GM19351 (cell line): ENCODE measurements around the gene KCNIP2.

Experiments
- ATAC-seq: cut with Tn5 transposase; IDR thresholded peaks from one replicate; pipeline ENCODE4 v1.9.1; 2021; ENCODE audit warnings: mild to moderate bottlenecking, moderate library complexity; ENCODE audit not compliant: unreplicated experiment

Gene KCNIP2

GRCh38 chr10:101843032-101844021 is at the start of gene KCNIP2:
TSS of gene KCNIP2 (minus strand) at chr10:101843800. CDS start at chr10:101843568, 232 bp downstream.
- ATAC-seq = no peak

- no peak for ATAC-seq
Observed at GRCh38 chr10:101892782-101893391, 49.3 kb upstream of the KCNIP2 start.

DNA sequence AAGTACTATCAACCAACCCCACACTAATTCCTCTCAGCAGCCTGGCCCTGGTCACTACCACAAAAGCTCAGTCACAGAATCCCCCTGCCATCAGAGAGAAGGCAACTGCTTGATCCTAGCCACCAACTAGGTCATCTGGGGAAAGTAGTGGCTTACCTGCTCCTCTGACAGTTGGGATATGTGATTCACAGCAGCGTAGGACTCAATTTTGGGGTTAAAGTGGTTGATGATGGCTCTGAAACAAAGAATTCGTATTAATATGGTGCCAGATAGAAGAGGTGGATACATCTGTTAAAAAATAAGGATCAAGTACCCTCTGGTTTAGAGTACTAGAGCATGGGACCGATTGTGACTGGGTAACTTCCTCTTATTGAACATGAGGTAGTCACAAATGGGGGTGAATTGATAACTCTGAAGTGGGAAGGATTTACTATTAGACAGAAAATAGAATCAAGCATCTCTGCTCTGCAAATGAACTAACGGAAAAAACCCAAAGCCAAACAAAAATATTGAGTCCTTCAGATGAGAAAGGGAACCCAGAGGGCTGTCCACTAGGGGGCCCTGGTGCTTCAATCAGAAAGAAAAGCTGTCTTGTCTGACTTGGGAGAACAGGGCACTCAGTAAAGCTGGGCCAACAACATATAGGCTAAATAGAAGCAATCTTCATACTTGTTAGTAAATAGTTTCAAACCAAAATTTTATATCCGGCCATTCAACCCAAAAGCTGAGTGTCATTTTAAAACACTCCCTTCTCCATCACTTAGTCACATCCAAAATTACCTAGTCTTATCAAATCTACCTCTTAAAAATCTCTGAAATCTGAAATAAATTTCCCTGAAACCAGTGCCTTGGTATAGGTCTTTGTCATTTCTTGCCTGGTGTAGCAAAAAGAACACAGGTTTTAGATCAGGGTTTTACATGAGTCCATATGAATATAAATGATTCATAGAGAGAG is 45.9 kb upstream of the KCNIP2 start:
- peak; percentile 49 for ATAC-seq

- ATAC-seq = no peak
Observed at GRCh38 chr10:101888251-101888949, 44.8 kb upstream of the KCNIP2 start.

DNA sequence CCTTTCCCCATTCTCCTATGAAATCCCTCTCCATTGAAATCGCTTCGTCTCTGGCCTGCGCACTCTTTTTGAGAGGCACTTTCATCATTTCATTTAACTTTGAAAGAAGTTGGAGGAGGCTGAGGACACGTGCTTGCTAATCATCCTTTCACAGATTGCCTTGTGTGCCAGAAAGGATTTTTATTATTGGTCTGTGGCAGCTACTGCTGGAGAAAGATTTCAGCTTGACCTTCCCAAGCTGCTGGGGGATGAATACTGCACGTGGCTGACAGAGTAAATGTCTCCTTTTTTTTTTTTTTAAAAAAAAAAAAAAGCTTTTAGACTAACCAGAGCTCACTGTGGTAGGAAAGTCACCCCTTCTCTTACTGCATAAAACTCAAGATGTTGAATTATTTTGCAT is 44.2 kb upstream of the KCNIP2 start:
- ATAC-seq = no peak

GRCh38 chr10:101886521-101887312 is 43.1 kb upstream of the KCNIP2 start:
- no peak for ATAC-seq

- ATAC-seq = no peak
Observed at GRCh38 chr10:101881036-101881774, 37.6 kb upstream of the KCNIP2 start.

- ATAC-seq = no peak
Observed at GRCh38 chr10:101880232-101880573, 36.6 kb upstream of the KCNIP2 start.

- no peak for ATAC-seq
Observed at GRCh38 chr10:101879456-101880231, 36.0 kb upstream of the KCNIP2 start.

GRCh38 chr10:101878869-101879268 is 35.3 kb upstream of the KCNIP2 start:
- no peak for ATAC-seq

DNA sequence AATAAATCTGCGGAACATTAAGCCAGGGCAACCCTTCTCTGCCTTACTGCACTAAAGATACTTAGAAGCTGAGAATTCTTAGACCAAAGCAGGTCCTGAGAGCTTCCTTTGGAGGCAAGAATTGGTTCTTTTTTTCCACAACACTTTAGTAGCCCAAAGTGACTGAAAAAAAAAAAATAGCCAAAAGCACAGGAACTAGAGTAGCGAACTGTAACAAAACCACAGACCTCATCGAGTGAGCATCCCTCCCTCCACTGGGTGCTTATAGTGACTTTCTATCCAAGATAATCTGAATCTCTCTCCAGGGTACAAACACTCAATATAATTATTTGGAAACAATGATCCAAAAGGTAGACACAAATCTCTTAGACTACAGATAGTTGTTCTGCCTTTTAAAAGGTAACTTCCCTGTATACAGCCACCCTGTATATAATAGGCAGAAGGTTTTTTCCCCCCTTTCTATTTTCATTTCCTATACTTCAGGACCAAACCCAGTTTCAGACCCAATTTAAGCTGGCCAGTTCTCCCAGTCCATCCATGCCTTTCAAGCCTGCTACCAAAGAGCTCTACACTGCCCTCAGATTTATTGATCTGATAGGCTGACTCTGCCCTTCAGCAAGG is 31.6 kb upstream of the KCNIP2 start:
- ATAC-seq = no peak

DNA sequence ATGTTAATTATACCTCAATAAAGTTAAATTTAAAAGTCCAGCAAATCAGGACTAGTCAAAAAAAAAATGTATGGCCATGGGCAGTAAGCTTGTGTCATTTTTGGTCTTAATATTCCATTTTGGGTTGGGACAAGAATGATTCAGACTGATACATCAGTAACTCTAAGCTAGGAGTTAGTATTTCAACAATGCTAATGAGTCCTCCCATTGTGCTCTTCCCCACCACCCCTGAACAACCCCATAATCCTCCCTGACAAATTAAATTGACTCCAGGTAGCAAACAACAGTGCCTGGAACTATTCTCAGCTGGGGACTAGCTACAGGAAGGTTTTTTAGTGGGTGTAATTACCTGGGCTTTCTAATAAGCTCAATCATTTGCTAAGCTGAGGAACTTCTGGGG is 30.7 kb upstream of the KCNIP2 start:
- no peak for ATAC-seq

- ATAC-seq = no peak
Observed at GRCh38 chr10:101867931-101868330, 24.3 kb upstream of the KCNIP2 start.

GRCh38 chr10:101859530-101859929 is 15.9 kb upstream of the KCNIP2 start:
- ATAC-seq = no peak

- ATAC-seq = peak; percentile 69
Observed at GRCh38 chr10:101858723-101859500, 15.3 kb upstream of the KCNIP2 start.

- ATAC-seq = no peak
Observed at GRCh38 chr10:101857802-101858476, 14.3 kb upstream of the KCNIP2 start.
